Measurements from ENCODE around the gene ACVR2A.

DNA sequence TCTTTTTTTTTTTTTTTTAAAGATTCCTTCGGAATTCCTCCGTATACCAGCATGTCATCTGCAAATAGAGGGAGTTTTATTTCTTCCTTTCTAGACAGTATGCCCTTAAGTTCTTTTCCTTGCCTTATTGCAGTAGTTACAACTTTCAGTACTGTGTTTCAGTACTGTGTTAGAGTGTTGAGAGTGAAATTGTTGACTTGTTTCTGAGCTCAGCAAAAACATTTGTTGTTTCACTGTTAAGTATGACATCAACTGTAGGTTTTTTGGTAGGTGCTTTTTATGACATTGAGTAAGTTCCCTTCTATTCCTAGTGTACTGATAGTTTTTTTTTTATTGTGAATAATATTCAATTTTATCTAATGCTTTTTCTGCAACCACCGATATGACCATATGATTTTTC lies 43.9 kb downstream of the ACVR2A start:
- TF ChIP-seq EZH2 (IDR thresholded peaks at IDR 0.05; ENCODE audit: insufficient read depth, poor library complexity, severe bottlenecking) (no peak), EZH2phosphoT487 (IDR thresholded peaks at IDR 0.05; ENCODE audit: insufficient read depth, low read depth) (no peak)
